HepG2 (cell line): ENCODE results near the gene GRIN3A.

Experiments
- JUN ChIP-seq: sonication (generic); formaldehyde crosslinking; IDR thresholded peaks from 2 replicates; pipeline ENCODE4 v1.4.0; 2020; ENCODE audit warnings: mild to moderate bottlenecking, missing genetic modification reagents
- KLF11 ChIP-seq: IDR thresholded peaks from 2 replicates; pipeline ENCODE4 v1.6.1; 2016; ENCODE audit warnings: missing compliant biosample characterization
- NCOR1 ChIP-seq: fragments of 200-600 bp; sonication (generic); IDR thresholded peaks from 2 replicates; pipeline ENCODE4 v1.7.0; 2017; ENCODE audit warnings: antibody characterized with exemption, low read length, borderline replicate concordance
- PCBP2 ChIP-seq: fragments of 200-400 bp; formaldehyde crosslinking; optimal IDR thresholded peaks from 2 replicates; pipeline ENCODE3; 2018; ENCODE audit warnings: low read length, low read depth; ENCODE audit not compliant: poor library complexity, severe bottlenecking
- TEAD2 ChIP-seq: sonication (generic); formaldehyde crosslinking; IDR thresholded peaks from 2 replicates; pipeline ENCODE4 v1.9.0; 2021; ENCODE audit warnings: missing genetic modification reagents
- ZNF274 ChIP-seq: sonication (generic); formaldehyde crosslinking; IDR thresholded peaks from 2 replicates; pipeline ENCODE4 v1.5.1; 2020; ENCODE audit warnings: mild to moderate bottlenecking, missing genetic modification reagents
- TF ChIP-seq, protein P1 (sequence below): sonication (generic); formaldehyde crosslinking; IDR thresholded peaks from 2 replicates; pipeline ENCODE4 v1.5.0; 2020; ENCODE audit warnings: mild to moderate bottlenecking, missing genetic modification reagents, moderate library complexity

DNA sequence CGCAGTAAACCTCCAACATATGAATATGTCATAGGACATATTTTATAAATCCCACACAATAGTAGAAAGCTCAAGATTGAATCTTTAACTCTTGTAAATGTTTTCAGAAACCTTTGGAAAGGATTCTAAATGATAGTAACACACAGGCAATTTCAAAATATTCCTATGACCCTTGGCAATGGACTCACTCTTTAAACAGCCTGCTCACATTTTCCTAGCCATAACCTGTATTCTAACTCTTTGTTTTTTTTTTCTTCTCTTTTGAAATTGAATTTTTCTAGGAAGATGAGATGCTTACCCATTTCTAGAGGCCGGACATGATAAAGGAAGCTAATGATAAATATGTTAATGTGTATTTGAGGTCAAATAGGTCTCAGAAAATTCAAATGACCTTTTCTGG, 29.6 kb downstream of the GRIN3A start:
- TF ChIP-seq NCOR1 (no peak), TEAD2 (CRISPR knock-in tag) (no peak), KLF11 (CRISPR knock-in tag) (no peak), ZNF274 (CRISPR knock-in tag) (no peak), PCBP2 (no peak), JUN (no peak)
- TF ChIP-seq, protein P1, sequence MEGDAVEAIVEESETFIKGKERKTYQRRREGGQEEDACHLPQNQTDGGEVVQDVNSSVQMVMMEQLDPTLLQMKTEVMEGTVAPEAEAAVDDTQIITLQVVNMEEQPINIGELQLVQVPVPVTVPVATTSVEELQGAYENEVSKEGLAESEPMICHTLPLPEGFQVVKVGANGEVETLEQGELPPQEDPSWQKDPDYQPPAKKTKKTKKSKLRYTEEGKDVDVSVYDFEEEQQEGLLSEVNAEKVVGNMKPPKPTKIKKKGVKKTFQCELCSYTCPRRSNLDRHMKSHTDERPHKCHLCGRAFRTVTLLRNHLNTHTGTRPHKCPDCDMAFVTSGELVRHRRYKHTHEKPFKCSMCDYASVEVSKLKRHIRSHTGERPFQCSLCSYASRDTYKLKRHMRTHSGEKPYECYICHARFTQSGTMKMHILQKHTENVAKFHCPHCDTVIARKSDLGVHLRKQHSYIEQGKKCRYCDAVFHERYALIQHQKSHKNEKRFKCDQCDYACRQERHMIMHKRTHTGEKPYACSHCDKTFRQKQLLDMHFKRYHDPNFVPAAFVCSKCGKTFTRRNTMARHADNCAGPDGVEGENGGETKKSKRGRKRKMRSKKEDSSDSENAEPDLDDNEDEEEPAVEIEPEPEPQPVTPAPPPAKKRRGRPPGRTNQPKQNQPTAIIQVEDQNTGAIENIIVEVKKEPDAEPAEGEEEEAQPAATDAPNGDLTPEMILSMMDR (CRISPR knock-in tag): no peak
